HepG2 (cell line): Measurements from ENCODE around the gene KLF5. TPM values are rescaled to one million over a fixed set of nuclear protein-coding genes. Genes with fewer than 3 reads are reported as not detected.

ENCODE experiments used
- ATM ChIP-seq: fragments of 450-650 bp; IDR thresholded peaks from 2 replicates; pipeline ENCODE4 v1.7.1; 2017; ENCODE audit warnings: mild to moderate bottlenecking, borderline replicate concordance
- MLXIP ChIP-seq: sonication (generic); formaldehyde crosslinking; IDR thresholded peaks from 2 replicates; pipeline ENCODE4 v1.9.0; 2021; ENCODE audit warnings: missing genetic modification reagents, borderline replicate concordance
- RARG ChIP-seq: sonication (generic); formaldehyde crosslinking; IDR thresholded peaks from 2 replicates; pipeline ENCODE4 v1.4.0; 2020; ENCODE audit warnings: low read depth, mild to moderate bottlenecking, missing genetic modification reagents
- RNF219 ChIP-seq: sonication (generic); formaldehyde crosslinking; IDR thresholded peaks from 2 replicates; pipeline ENCODE4 v1.5.0; 2020; ENCODE audit warnings: mild to moderate bottlenecking, missing genetic modification reagents
- SMARCC2 ChIP-seq: fragments of 450-650 bp; IDR thresholded peaks from 2 replicates; pipeline ENCODE4 v1.6.1; 2017; ENCODE audit warnings: antibody characterized with exemption, mild to moderate bottlenecking
- ZBTB20 ChIP-seq: sonication (generic); formaldehyde crosslinking; IDR thresholded peaks from 2 replicates; pipeline ENCODE4 v1.8.1; 2023; ENCODE audit warnings: missing genetic modification reagents, low read depth, mild to moderate bottlenecking, borderline replicate concordance
- ZNF350 ChIP-seq: sonication (generic); formaldehyde crosslinking; IDR thresholded peaks from 2 replicates; pipeline ENCODE4 v1.4.0; 2020; ENCODE audit warnings: mild to moderate bottlenecking, low read depth, missing genetic modification reagents, borderline replicate concordance
- ZNF605 ChIP-seq: sonication (generic); formaldehyde crosslinking; IDR thresholded peaks from 2 replicates; pipeline ENCODE4 v1.8.0; 2022; ENCODE audit warnings: mild to moderate bottlenecking, missing genetic modification reagents
- ZNF878 ChIP-seq: sonication (generic); formaldehyde crosslinking; IDR thresholded peaks from 2 replicates; pipeline ENCODE4 v1.8.1; 2023; ENCODE audit warnings: mild to moderate bottlenecking, missing genetic modification reagents, moderate library complexity
- polyA plus RNA-seq, 8 experiments: library from polyadenylated mRNA; depleted of rRNA in 3 of 8; stranded (reverse) in 7 of 8; unstranded in 1 of 8; fragments of >200 nt; fragmentation: Illumina TruSeq in 4 of 8; extraction: Trizol in 4 of 8; gene quantifications; 2 replicates each; pipeline versions ENCODE4 v1.2.1 to v1.2.3, GENCODE V29; 2011 to 2016; ENCODE audit warnings: low read depth in 4 of 8, missing spikeins in 1 of 8, mixed read lengths in 1 of 8; ENCODE audit not compliant: insufficient read depth in 1 of 8
- total RNA-seq, 5 experiments: library from RNA; depleted of rRNA; stranded (reverse); fragments of >200 nt; fragmentation: Illumina TruSeq; extraction: Trizol; gene quantifications; 2 replicates each; pipeline ENCODE4 v1.2.3, GENCODE V29; 2016; ENCODE audit warnings: low read depth in 1 of 5
- TF ChIP-seq, protein P1 (sequence below): sonication (generic); formaldehyde crosslinking; IDR thresholded peaks from 2 replicates; pipeline ENCODE4 v1.8.0; 2022; ENCODE audit warnings: mild to moderate bottlenecking, missing genetic modification reagents, moderate library complexity
- TF ChIP-seq, protein P2 (sequence below): sonication (generic); formaldehyde crosslinking; conservative IDR thresholded peaks from 2 replicates; pipeline ENCODE4 v1.4.0; 2020; ENCODE audit warnings: missing genetic modification reagents

KLF5 gene
- total and polyA plus RNA-seq, 2 of the 13 experiments (the other 11 are each of a cell fraction or from before 2014, with no cell fraction given), result 1.7 to 9.2 TPM

- TF ChIP-seq MLXIP (CRISPR knock-in tag) (no peak), ZBTB20 (CRISPR knock-in tag) (no peak), ATM (no peak), RARG (CRISPR knock-in tag) (no peak), SMARCC2 (no peak), ZNF878 (no peak), RNF219 (CRISPR knock-in tag) (no peak), ZNF605 (CRISPR knock-in tag) (no peak), ZNF350 (no peak)
- TF ChIP-seq, protein P1, sequence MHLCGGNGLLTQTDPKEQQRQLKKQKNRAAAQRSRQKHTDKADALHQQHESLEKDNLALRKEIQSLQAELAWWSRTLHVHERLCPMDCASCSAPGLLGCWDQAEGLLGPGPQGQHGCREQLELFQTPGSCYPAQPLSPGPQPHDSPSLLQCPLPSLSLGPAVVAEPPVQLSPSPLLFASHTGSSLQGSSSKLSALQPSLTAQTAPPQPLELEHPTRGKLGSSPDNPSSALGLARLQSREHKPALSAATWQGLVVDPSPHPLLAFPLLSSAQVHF, result no peak
- TF ChIP-seq, protein P2, sequence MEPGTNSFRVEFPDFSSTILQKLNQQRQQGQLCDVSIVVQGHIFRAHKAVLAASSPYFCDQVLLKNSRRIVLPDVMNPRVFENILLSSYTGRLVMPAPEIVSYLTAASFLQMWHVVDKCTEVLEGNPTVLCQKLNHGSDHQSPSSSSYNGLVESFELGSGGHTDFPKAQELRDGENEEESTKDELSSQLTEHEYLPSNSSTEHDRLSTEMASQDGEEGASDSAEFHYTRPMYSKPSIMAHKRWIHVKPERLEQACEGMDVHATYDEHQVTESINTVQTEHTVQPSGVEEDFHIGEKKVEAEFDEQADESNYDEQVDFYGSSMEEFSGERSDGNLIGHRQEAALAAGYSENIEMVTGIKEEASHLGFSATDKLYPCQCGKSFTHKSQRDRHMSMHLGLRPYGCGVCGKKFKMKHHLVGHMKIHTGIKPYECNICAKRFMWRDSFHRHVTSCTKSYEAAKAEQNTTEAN (CRISPR knock-in tag), result no peak
- TF ChIP-seq, all 625 proteins: peak for 0
Measured at GRCh38 chr13:73063166-73063565, 4.4 kb downstream of the KLF5 start (continued).
